GM19099 (cell line): ENCODE results near the gene ARPC4.

Experiments used
- POLR2A ChIP-seq: IDR thresholded peaks from 3 replicates; pipeline ENCODE4 v1.6.1; 2011; ENCODE audit warnings: low read depth; ENCODE audit not compliant: insufficient read length; ENCODE audit errors: extremely low read depth

ARPC4 gene

DNA sequence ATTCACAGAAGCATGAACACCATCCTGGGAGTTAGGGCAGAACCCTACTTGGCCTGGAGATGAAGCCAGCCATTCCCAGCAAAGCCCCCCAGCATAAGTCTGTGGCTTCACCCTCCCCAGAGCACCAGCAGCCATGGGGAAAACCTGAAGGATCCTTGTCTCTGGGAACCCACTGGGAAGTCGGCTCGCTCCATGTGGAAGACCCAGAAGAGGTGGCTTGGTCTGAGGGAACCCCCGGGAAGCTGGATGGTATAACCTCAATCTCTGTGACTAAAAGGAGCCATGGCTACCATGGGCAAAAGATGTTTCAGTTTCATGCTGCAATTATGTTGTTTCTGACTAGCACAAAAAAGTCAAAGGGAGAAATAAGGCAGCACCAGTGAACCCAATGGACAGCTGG is 62.7 kb downstream of the ARPC4 start:
- TF ChIP-seq POLR2A = no peak
